Measurements from ENCODE around the gene PLB1.

PLB1 gene

DNA sequence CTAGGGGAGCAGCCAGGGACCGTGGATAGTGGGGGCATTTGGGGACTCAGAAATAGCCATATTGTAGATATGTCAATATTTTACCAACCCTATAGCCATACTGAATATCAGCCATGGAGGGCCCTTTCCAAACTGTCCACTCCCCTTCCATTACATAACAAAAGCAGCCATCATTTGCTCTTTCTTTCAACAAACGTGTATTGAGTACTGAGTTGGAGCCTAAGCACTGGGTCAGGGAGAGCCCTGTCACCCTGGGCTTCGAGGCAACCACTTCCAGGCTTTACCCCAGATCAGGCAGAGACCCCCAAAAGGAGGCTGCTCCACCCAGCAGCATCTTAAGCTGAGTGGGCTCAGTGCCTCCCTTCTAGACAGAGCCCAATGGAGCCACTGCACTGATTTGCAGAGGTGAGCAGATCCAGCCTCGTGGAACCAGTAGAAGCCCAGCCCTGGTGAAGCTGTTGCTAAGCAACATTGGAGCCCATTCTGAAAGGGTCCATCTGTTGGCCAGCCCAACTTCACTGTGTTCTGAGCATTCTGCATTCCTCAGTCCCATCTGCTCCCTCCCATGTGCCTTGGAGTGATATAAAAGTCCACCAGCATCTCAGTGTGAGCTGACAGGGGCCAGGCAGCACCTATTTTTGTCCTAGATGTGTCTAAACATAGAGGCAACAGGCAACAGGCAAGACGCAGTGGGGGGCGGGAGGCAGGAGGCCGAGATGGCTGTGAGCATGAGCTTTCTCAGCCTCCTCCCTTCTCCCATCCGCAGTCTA is 112.1 kb downstream of the PLB1 start:
- TF ChIP-seq, protein P1, sequence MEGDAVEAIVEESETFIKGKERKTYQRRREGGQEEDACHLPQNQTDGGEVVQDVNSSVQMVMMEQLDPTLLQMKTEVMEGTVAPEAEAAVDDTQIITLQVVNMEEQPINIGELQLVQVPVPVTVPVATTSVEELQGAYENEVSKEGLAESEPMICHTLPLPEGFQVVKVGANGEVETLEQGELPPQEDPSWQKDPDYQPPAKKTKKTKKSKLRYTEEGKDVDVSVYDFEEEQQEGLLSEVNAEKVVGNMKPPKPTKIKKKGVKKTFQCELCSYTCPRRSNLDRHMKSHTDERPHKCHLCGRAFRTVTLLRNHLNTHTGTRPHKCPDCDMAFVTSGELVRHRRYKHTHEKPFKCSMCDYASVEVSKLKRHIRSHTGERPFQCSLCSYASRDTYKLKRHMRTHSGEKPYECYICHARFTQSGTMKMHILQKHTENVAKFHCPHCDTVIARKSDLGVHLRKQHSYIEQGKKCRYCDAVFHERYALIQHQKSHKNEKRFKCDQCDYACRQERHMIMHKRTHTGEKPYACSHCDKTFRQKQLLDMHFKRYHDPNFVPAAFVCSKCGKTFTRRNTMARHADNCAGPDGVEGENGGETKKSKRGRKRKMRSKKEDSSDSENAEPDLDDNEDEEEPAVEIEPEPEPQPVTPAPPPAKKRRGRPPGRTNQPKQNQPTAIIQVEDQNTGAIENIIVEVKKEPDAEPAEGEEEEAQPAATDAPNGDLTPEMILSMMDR (IDR thresholded peaks at IDR 0.05; ENCODE audit: low read depth, low read length), result no peak
- no peak for DNase-seq (ENCODE audit: extremely low read depth, low read depth)

DNA sequence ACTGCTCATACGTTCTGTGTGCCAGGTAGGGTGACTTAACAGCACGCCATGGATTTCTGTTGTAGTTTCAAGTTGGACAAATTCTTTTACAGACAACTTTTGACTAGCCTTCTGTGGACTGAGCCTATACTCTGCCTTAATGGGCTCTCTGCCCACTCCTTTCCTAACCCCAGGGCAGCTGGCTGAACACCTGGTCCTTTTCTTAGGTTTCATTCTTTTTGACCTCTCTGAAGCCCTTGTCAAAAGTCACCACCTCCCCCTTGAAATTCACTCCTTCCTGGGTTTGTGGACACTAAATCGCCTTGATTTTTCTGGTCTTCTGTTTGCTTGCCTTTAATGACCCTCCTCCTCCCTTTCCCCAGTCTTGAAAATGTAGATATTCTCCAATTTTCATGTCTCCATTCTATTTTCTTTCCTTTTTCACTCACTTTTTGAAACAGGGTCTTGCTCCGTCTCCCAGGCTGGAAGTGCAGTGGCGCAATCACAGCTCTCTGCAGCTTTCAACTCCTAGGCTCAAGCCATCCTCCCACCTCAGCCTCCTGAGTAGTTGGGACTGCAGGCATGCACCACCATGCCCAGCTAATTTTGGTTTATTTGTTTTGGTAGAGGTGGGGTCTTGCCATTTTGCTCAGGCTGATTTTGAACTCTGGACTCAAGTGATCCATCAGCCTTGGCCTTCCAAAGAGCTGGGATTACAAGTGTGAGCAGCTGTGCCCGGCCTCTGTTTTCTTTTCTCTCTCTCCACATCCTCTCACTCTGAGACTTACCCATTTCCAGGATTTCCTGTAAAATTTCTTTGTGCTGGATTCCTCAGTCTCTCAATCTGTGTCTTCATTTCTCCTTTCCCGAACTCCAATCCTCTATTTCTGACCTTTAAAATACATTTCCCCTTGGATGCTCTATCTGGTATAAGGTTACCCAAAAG is 112.9 kb downstream of the PLB1 start:
- TF ChIP-seq, protein P1 (IDR thresholded peaks at IDR 0.05; ENCODE audit: low read depth, low read length), result no peak
- DNase-seq (ENCODE audit: extremely low read depth, low read depth), result no peak

DNA sequence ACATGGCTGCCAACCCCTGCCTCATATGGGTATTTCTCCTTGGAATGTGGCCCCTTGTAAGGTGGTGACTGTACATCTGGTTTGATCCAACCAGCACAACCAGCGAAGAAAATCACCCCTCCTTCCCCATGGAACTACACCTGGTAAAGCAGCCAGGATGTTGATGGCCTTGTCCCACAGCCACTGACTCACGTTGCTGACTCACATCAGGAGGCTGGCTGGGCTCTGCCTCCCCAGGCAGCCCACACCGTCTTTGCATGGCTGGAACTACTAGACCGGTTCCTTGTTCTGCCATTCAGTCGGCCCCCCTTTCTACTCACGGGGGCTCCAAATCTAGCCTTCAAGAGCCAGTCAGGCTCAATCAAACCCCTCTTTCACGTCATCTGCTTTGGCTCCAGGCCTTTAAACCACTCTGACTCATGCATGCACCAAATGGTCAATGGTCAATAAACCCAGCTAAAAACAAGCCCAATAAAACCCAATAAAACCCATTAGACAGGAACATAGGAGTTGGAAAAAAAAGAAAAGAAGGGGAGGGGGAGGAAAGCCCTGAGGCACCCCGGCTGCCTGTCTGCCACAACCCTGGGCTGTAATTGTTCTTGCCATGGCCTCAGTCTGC is 114.8 kb downstream of the PLB1 start:
- DNase-seq (ENCODE audit: extremely low read depth, low read depth), result no peak
- TF ChIP-seq, protein P1 (IDR thresholded peaks at IDR 0.05; ENCODE audit: low read depth, low read length), result no peak

DNA sequence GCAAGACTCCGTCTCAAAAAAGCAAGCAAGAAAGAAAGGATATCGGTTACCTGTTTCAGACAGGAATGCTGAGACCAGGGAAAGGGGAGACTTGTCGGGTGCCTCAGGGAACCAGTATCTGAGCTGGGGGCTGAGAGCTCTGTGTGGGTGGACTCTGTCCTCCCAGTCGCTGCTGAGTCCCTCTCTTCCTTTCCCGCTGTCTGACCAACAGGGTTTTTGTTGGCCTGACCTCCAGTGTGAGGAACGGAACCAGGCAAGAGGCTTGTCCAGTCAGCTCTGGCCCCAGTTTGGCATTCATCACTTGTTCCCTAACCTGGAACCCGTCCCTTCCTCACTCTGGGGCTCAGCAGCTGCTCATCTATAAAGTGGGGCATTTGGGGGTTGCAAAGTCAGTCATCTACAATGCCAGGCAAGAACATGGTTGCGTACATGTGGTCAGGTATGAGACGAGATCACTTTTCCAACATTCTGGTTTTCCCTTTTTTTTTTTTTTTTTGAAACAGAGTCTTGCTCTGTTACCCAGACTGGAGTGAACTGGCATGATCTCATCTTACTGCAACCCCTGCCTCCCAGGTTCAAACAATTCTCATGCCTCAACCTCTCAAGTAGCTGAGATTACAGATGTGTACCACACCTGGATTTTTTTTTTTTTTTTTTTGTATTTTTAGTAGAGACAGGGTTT is 116.4 kb downstream of the PLB1 start:
- TF ChIP-seq, protein P1 (IDR thresholded peaks at IDR 0.05; ENCODE audit: low read depth, low read length), result no peak
- DNase-seq (ENCODE audit: extremely low read depth, low read depth), result no peak

DNA sequence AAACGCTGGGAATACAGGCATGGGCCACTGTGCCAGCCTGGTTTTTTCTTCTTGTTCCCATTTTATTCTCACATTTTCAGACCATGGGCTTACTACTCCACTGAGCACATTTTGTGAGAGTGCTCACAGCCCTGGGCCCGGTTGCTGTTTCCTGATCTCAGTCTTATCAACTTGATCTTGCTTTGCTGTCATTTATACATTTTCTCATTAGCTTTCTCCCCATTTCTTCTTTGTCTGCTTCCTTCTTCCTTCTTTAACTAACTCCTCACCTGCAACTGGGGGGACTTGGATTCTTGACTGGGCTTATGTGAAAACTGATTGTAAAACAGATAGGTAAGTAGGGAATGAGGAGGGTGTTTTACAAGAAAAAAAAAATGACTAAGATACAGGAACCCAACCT is 117.3 kb downstream of the PLB1 start:
- DNase-seq (ENCODE audit: extremely low read depth, low read depth), result no peak

DNA sequence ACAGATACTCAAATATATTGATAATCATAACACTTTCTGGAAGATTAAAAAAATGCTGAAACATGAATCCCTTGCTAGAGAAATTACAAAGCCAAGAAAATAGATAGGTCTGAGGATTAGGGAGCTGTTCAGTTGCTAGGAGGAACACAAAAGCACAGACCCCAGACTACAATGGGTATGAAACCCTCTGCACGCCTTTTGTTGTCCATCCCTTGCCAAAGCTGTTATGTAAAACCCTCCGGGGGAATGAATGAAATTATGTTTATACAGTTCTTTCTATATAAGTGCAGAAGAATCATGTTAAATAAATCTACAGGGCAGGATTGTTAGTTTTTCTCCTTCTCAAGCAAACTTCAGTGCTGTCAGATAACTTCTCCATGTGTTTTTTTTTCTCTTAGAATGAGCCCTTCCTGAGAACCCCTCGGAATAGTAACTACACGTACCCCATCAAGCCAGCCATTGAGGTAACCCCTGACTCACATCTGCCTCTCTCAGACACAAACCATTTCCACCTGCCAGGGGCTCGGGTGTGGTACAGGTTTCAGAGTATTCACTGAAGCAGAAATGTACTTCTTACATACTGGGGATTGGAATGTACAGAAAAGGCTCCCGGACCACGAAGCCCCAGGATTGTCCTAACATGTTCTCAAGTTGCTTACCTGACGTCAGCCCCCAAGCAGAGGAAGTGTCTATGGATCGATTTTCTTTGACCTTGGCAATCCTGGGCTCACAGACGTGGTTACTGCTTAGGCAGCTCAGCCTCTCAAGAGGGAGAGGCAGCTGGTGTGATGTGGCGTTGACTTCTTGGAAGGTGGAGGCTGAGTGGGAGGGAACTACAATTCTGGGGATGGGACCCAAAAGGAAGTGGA is 118.0 kb downstream of the PLB1 start:
- TF ChIP-seq, protein P1 (IDR thresholded peaks at IDR 0.05; ENCODE audit: low read depth, low read length), result no peak
- no peak for DNase-seq (ENCODE audit: extremely low read depth, low read depth)

More for the DNA sequence above, 117.3 kb downstream of the PLB1 start:
- TF ChIP-seq, protein P1 (IDR thresholded peaks at IDR 0.05; ENCODE audit: low read depth, low read length), result no peak
